ENCODE measurements around the gene CASKIN2.
"Not testable (repeated sequence)": the region's sequence is repeated elsewhere in the genome, so short reads cannot be mapped to it uniquely, and the experiment has no call there.

Gene CASKIN2

GRCh38 chr17:75468291-75468754 is 47.0 kb downstream of the CASKIN2 start:
- no peak for DNase-seq (ENCODE audit: low spot score)

GRCh38 chr17:75465039-75465438 is 50.3 kb downstream of the CASKIN2 start:
- DNase-seq (ENCODE audit: low spot score): no peak

- no peak for DNase-seq (ENCODE audit: low spot score)
These were observed 51.7 kb downstream of the CASKIN2 start for GRCh38 chr17:75463603-75464002.

GRCh38 chr17:75460295-75460694 is 55.0 kb downstream of the CASKIN2 start:
- no peak for DNase-seq (ENCODE audit: low spot score)

GRCh38 chr17:75459590-75460267 is 55.6 kb downstream of the CASKIN2 start:
- DNase-seq (ENCODE audit: low spot score): no peak

- no peak for DNase-seq (ENCODE audit: low spot score)
These were observed 56.1 kb downstream of the CASKIN2 start for GRCh38 chr17:75459246-75459589.

GRCh38 chr17:75457047-75457654 is 58.2 kb downstream of the CASKIN2 start:
- no peak for DNase-seq (ENCODE audit: low spot score)

- peak; percentile 91 for DNase-seq (ENCODE audit: low spot score)
These were observed 58.8 kb downstream of the CASKIN2 start, which contains the start of gene TMEM94 for GRCh38 chr17:75456417-75457046. TSS of gene TMEM94 (plus strand) at chr17:75456635. CDS start at chr17:75471906, 15,271 bp downstream.

- no peak for DNase-seq (ENCODE audit: low spot score)
These were observed 59.3 kb downstream of the CASKIN2 start for GRCh38 chr17:75456039-75456416.

- DNase-seq (ENCODE audit: low spot score): not testable (repeated sequence)
These were observed 60.7 kb downstream of the CASKIN2 start for GRCh38 chr17:75454672-75455071.

GRCh38 chr17:75454193-75454592 is 61.1 kb downstream of the CASKIN2 start:
- DNase-seq (ENCODE audit: low spot score): no peak

GRCh38 chr17:75450270-75450669 is 65.1 kb downstream of the CASKIN2 start:
- no peak for DNase-seq (ENCODE audit: low spot score)
